ENCODE results near the gene DYNLL1.
A peak's percentile ranks its signal among the peaks of the same experiment; 100 is the strongest.
"Not testable (repeated sequence)": the region's sequence is repeated elsewhere in the genome, so short reads cannot be mapped to it uniquely, and the experiment has no call there.

DYNLL1 gene

GRCh38 chr12:120475643-120476042 lies 20.3 kb upstream of the DYNLL1 start:
- no peak for DNase-seq

- no peak for DNase-seq
Observed at GRCh38 chr12:120479458-120479857, 16.5 kb upstream of the DYNLL1 start.

- DNase-seq: no peak
Observed at GRCh38 chr12:120480211-120480610, 15.7 kb upstream of the DYNLL1 start.

GRCh38 chr12:120481022-120481767 lies 14.7 kb upstream of the DYNLL1 start:
- no peak for DNase-seq

- DNase-seq: no peak
Observed at GRCh38 chr12:120483621-120484020, 12.3 kb upstream of the DYNLL1 start.

- DNase-seq: no peak
Observed at GRCh38 chr12:120485961-120486881, 9.7 kb upstream of the DYNLL1 start.

GRCh38 chr12:120487552-120487951 lies 8.4 kb upstream of the DYNLL1 start:
- DNase-seq: not testable (repeated sequence)

- DNase-seq: no peak
Observed at GRCh38 chr12:120488057-120488640, 7.8 kb upstream of the DYNLL1 start.

- peak; percentile 53 for DNase-seq
Observed at GRCh38 chr12:120489018-120489417, 6.9 kb upstream of the DYNLL1 start.

- DNase-seq: no peak
Observed at GRCh38 chr12:120490325-120490724, 5.6 kb upstream of the DYNLL1 start.

- DNase-seq: no peak
Observed at GRCh38 chr12:120490833-120491512, 4.9 kb upstream of the DYNLL1 start.

- DNase-seq: no peak
Observed at GRCh38 chr12:120495186-120495730, 655 bp upstream of the DYNLL1 start.

- DNase-seq: peak; percentile 46
Observed at GRCh38 chr12:120496413-120497340, 764 bp downstream of the DYNLL1 start.

- DNase-seq: no peak
Observed at GRCh38 chr12:120497524-120498150, 1.7 kb downstream of the DYNLL1 start.

- no peak for DNase-seq
Observed at GRCh38 chr12:120498870-120499515, 3.1 kb downstream of the DYNLL1 start.

- peak; percentile 6 for DNase-seq
Observed at GRCh38 chr12:120500581-120500980, 4.7 kb downstream of the DYNLL1 start.

GRCh38 chr12:120504587-120504986 lies 8.7 kb downstream of the DYNLL1 start:
- DNase-seq: no peak

- DNase-seq: no peak
Observed at GRCh38 chr12:120508537-120508936, 12.6 kb downstream of the DYNLL1 start.

GRCh38 chr12:120514002-120514401 lies 18.1 kb downstream of the DYNLL1 start:
- DNase-seq: no peak

- no peak for DNase-seq
Observed at GRCh38 chr12:120515496-120515895, 19.6 kb downstream of the DYNLL1 start.

All from fibroblast of skin of right biceps (primary cell).